Osteoblast (primary cell): ENCODE measurements around the gene RASSF9. TPM values are rescaled to one million over a fixed set of nuclear protein-coding genes. Genes with fewer than 3 reads are reported as not detected.

ENCODE experiments used
- DNase-seq: peaks from one replicate; pipeline ENCODE4 v3.0.0; 2011; ENCODE audit warnings: low spot score, mixed read lengths; ENCODE audit not compliant: insufficient read length; ENCODE audit errors: missing footprints
- H2AFZ ChIP-seq: 2 replicates; pipeline ENCODE4 v1.6.0; 2011; ENCODE audit warnings: mild to moderate bottlenecking, low read length
- H3K27ac ChIP-seq: 2 replicates; pipeline ENCODE4 v1.5.1; 2011; ENCODE audit warnings: mild to moderate bottlenecking, low read depth, low read length, moderate library complexity
- H3K27me3 ChIP-seq: 2 replicates; pipeline ENCODE4 v1.6.0; 2012; ENCODE audit warnings: mild to moderate bottlenecking, control low read depth, inconsistent platforms, low read length, moderate library complexity; ENCODE audit not compliant: insufficient read depth
- H3K36me3 ChIP-seq: 2 replicates; pipeline ENCODE4 v1.5.1; 2011; ENCODE audit warnings: mild to moderate bottlenecking, low read length, control low read depth, moderate library complexity; ENCODE audit not compliant: insufficient read depth
- H3K4me1 ChIP-seq: 2 replicates; pipeline ENCODE4 v1.5.1; 2011; ENCODE audit warnings: mild to moderate bottlenecking, low read length, control low read depth, moderate library complexity; ENCODE audit not compliant: insufficient read depth
- H3K4me2 ChIP-seq: 2 replicates; pipeline ENCODE4 v1.6.0; 2011; ENCODE audit warnings: mild to moderate bottlenecking, low read length; ENCODE audit not compliant: insufficient read depth
- H3K4me3 ChIP-seq: fragments of 200-600 bp; sonication (generic); 3 replicates; pipeline ENCODE4 v1.5.1; 2012; ENCODE audit warnings: mild to moderate bottlenecking, low read length, inconsistent platforms; ENCODE audit not compliant: insufficient read depth
- H3K79me2 ChIP-seq: 2 replicates; pipeline ENCODE4 v1.6.0; 2012; ENCODE audit warnings: mild to moderate bottlenecking, low read length, control low read depth, inconsistent platforms; ENCODE audit not compliant: insufficient read depth
- H3K9me3 ChIP-seq: 2 replicates; pipeline ENCODE4 v1.5.1; 2011; ENCODE audit warnings: low read depth, low read length, control low read depth
- H4K20me1 ChIP-seq: 2 replicates; pipeline ENCODE4 v1.6.0; 2012; ENCODE audit warnings: mild to moderate bottlenecking, low read length, control low read depth; ENCODE audit not compliant: insufficient read depth
- total RNA-seq: library from RNA; depleted of rRNA; stranded (reverse); fragments of >200 nt; gene quantifications from 2 replicates; pipeline ENCODE4 v1.2.3, GENCODE V29; 2012
- TF ChIP-seq, protein P1 (sequence below): IDR thresholded peaks from 2 replicates; pipeline ENCODE4 v1.5.1; 2011; ENCODE audit warnings: mild to moderate bottlenecking, low read depth, low read length, moderate library complexity; ENCODE audit errors: extremely low read depth

RASSF9 gene
- total RNA-seq, 1 donor, result 5.8 TPM

GRCh38 chr12:85779768-85780167, 56.4 kb downstream of the RASSF9 start:
- Histone ChIP-seq H2AFZ (no peak overlapping the region), H3K4me2 (no peak overlapping the region), H3K27me3 (no peaks in the 10 kb centered on the region), H3K79me2 (no peaks in the 10 kb centered on the region), H4K20me1 (no peaks in the 10 kb centered on the region), H3K36me3 (no peaks in the 10 kb centered on the region), H3K27ac (no peak overlapping the region), H3K9me3 (no peaks in the 10 kb centered on the region), H3K4me1 (no peaks in the 10 kb centered on the region), H3K4me3 (no peak overlapping the region)
- DNase-seq, result no peak
- TF ChIP-seq, protein P1, sequence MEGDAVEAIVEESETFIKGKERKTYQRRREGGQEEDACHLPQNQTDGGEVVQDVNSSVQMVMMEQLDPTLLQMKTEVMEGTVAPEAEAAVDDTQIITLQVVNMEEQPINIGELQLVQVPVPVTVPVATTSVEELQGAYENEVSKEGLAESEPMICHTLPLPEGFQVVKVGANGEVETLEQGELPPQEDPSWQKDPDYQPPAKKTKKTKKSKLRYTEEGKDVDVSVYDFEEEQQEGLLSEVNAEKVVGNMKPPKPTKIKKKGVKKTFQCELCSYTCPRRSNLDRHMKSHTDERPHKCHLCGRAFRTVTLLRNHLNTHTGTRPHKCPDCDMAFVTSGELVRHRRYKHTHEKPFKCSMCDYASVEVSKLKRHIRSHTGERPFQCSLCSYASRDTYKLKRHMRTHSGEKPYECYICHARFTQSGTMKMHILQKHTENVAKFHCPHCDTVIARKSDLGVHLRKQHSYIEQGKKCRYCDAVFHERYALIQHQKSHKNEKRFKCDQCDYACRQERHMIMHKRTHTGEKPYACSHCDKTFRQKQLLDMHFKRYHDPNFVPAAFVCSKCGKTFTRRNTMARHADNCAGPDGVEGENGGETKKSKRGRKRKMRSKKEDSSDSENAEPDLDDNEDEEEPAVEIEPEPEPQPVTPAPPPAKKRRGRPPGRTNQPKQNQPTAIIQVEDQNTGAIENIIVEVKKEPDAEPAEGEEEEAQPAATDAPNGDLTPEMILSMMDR, result no peak

- no peaks in the 10 kb centered on the region for H3K27me3 ChIP-seq
- TF ChIP-seq, protein P1, result no peak
Measured at GRCh38 chr12:85775091-85775490, 61.1 kb downstream of the RASSF9 start.

DNA sequence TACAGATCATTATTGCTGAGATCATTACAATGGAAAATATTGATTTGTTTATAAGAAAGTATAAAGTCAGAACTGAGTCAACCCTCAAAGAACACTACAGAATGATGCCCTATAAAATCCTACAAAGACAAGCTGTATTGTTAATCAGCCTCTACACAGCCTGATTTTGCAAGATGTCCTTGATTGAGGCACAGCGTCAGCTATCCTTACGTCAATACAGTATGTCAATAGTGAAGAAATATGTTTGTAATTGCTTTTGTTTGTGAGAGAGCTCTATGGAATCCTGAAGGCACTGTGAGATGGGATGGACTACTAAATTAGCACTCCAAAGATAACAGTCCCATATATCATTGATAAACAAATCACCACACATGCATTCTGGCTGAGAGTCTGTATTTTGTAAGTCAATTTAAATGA, 70.7 kb downstream of the RASSF9 start:
- TF ChIP-seq, protein P1, result no peak
- DNase-seq, result no peak
- Histone ChIP-seq H4K20me1 (no peaks in the 10 kb centered on the region), H3K36me3 (no peaks in the 10 kb centered on the region), H2AFZ (no peak overlapping the region), H3K27me3 (no peaks in the 10 kb centered on the region), H3K9me3 (no peaks in the 10 kb centered on the region), H3K4me3 (no peak overlapping the region), H3K79me2 (no peaks in the 10 kb centered on the region), H3K4me1 (no peaks in the 10 kb centered on the region), H3K4me2 (no peak overlapping the region), H3K27ac (no peak overlapping the region)

More at GRCh38 chr12:85775091-85775490, 61.1 kb downstream of the RASSF9 start:
- H3K4me1 ChIP-seq, result no peaks in the 10 kb centered on the region
- H3K79me2 ChIP-seq, result no peaks in the 10 kb centered on the region
- H3K36me3 ChIP-seq, result no peaks in the 10 kb centered on the region
- H3K4me2 ChIP-seq, result no peak overlapping the region
- no peaks in the 10 kb centered on the region for H3K9me3 ChIP-seq
- no peak overlapping the region for H3K4me3 ChIP-seq
- no peak overlapping the region for H3K27ac ChIP-seq
- no peak for DNase-seq
- no peaks in the 10 kb centered on the region for H4K20me1 ChIP-seq
- no peak overlapping the region for H2AFZ ChIP-seq

- Histone ChIP-seq H3K9me3 (no peaks in the 10 kb centered on the region), H3K4me1 (no peaks in the 10 kb centered on the region), H3K27ac (no peak overlapping the region), H3K4me3 (no peak overlapping the region), H3K27me3 (no peaks in the 10 kb centered on the region), H3K4me2 (no peak overlapping the region), H2AFZ (no peak overlapping the region), H4K20me1 (no peaks in the 10 kb centered on the region), H3K79me2 (no peaks in the 10 kb centered on the region), H3K36me3 (no peaks in the 10 kb centered on the region)
- TF ChIP-seq, protein P1, result no peak
- no peak for DNase-seq
Measured at GRCh38 chr12:85759623-85760022, 76.6 kb downstream of the RASSF9 start.
